ENCODE data around the gene PRKN. TPM values are rescaled to one million over a fixed set of nuclear protein-coding genes. Genes with fewer than 3 reads are reported as not detected.

Gene PRKN
- total RNA-seq, 1 donor from 2014 or later, result 1.3 TPM

- no peaks in the 10 kb centered on the region for H3K79me2 ChIP-seq (ENCODE audit: insufficient read depth, low read length)
- H3K4me2 ChIP-seq (ENCODE audit: low read length), result no peak overlapping the region
- H3K4me1 ChIP-seq (ENCODE audit: insufficient read depth, low read length), result no peaks in the 10 kb centered on the region
- no peaks in the 10 kb centered on the region for H3K27me3 ChIP-seq (ENCODE audit: insufficient read depth, low read length)
- no peak overlapping the region for H3K27ac Mint-ChIP-seq (ENCODE audit: unreplicated experiment)
- TF ChIP-seq CTCF (IDR thresholded peaks at IDR 0.05; ENCODE audit: insufficient read depth, low read depth, low read length) (no peak), EZH2 (IDR thresholded peaks at IDR 0.05; ENCODE audit: insufficient read depth, low read length) (no peak)
- H2AFZ ChIP-seq (ENCODE audit: low read depth, low read length), result no peak overlapping the region
- H3K4me3 Mint-ChIP-seq (ENCODE audit: unreplicated experiment), result no peak overlapping the region
- no peaks in the 10 kb centered on the region for H3K36me3 ChIP-seq (ENCODE audit: insufficient read depth, low read length)
- no peaks in the 10 kb centered on the region for H3K9me3 Mint-ChIP-seq (ENCODE audit: unreplicated experiment)
- no peak for FAIRE-seq
- DNase-seq (ENCODE audit: low read depth), result no peak
- H3K36me3 Mint-ChIP-seq (ENCODE audit: low read depth, unreplicated experiment), result no peaks in the 10 kb centered on the region
- H3K9ac ChIP-seq (ENCODE audit: low read length), result no peak overlapping the region
- no peak overlapping the region for H3K27ac ChIP-seq (ENCODE audit: low read depth, low read length)
- H3K27me3 Mint-ChIP-seq (ENCODE audit: low read depth, unreplicated experiment), result no peaks in the 10 kb centered on the region
- H4K20me1 ChIP-seq (ENCODE audit: insufficient read depth, low read length), result no peaks in the 10 kb centered on the region
- no peaks in the 10 kb centered on the region for H3K9me3 ChIP-seq (ENCODE audit: insufficient read depth, low read depth, low read length)
- no peak overlapping the region for H3K4me3 ChIP-seq (ENCODE audit: insufficient read depth, low read depth, low read length)
- no peaks in the 10 kb centered on the region for H3K4me1 Mint-ChIP-seq (ENCODE audit: low read depth, unreplicated experiment)
These were observed 467.5 kb downstream of the PRKN start for GRCh38 chr6:162260027-162260426.

- Histone ChIP-seq H4K20me1 (ENCODE audit: insufficient read depth, low read length) (no peaks in the 10 kb centered on the region), H3K27ac (ENCODE audit: low read depth, low read length) (no peak overlapping the region), H3K9ac (ENCODE audit: low read length) (no peak overlapping the region), H3K79me2 (ENCODE audit: insufficient read depth, low read length) (no peaks in the 10 kb centered on the region), H3K9me3 (ENCODE audit: insufficient read depth, low read depth, low read length) (no peaks in the 10 kb centered on the region), H3K4me1 (ENCODE audit: insufficient read depth, low read length) (no peaks in the 10 kb centered on the region), H3K36me3 (ENCODE audit: insufficient read depth, low read length) (no peaks in the 10 kb centered on the region), H3K4me3 (ENCODE audit: insufficient read depth, low read depth, low read length) (no peak overlapping the region), H3K27me3 (ENCODE audit: insufficient read depth, low read length) (no peaks in the 10 kb centered on the region), H2AFZ (ENCODE audit: low read depth, low read length) (no peak overlapping the region), H3K4me2 (ENCODE audit: low read length) (no peak overlapping the region)
- Mint-ChIP-seq H3K27me3 (ENCODE audit: low read depth, unreplicated experiment) (no peaks in the 10 kb centered on the region), H3K27ac (ENCODE audit: unreplicated experiment) (no peak overlapping the region), H3K4me3 (ENCODE audit: unreplicated experiment) (no peak overlapping the region), H3K36me3 (ENCODE audit: low read depth, unreplicated experiment) (no peaks in the 10 kb centered on the region), H3K4me1 (ENCODE audit: low read depth, unreplicated experiment) (no peaks in the 10 kb centered on the region), H3K9me3 (ENCODE audit: unreplicated experiment) (no peaks in the 10 kb centered on the region)
- FAIRE-seq (no peak), DNase-seq (ENCODE audit: low read depth) (no peak)
- TF ChIP-seq CTCF (IDR thresholded peaks at IDR 0.05; ENCODE audit: insufficient read depth, low read depth, low read length) (no peak), EZH2 (IDR thresholded peaks at IDR 0.05; ENCODE audit: insufficient read depth, low read length) (no peak)
These were observed 468.9 kb downstream of the PRKN start for GRCh38 chr6:162258647-162259046.

GRCh38 chr6:162256361-162256760, 471.2 kb downstream of the PRKN start:
- Histone ChIP-seq H3K27ac (ENCODE audit: low read depth, low read length) (no peak overlapping the region), H4K20me1 (ENCODE audit: insufficient read depth, low read length) (no peaks in the 10 kb centered on the region), H3K27me3 (ENCODE audit: insufficient read depth, low read length) (no peaks in the 10 kb centered on the region), H2AFZ (ENCODE audit: low read depth, low read length) (no peak overlapping the region), H3K79me2 (ENCODE audit: insufficient read depth, low read length) (no peaks in the 10 kb centered on the region), H3K9me3 (ENCODE audit: insufficient read depth, low read depth, low read length) (no peaks in the 10 kb centered on the region), H3K36me3 (ENCODE audit: insufficient read depth, low read length) (no peaks in the 10 kb centered on the region), H3K4me3 (ENCODE audit: insufficient read depth, low read depth, low read length) (no peak overlapping the region), H3K4me2 (ENCODE audit: low read length) (no peak overlapping the region), H3K4me1 (ENCODE audit: insufficient read depth, low read length) (no peaks in the 10 kb centered on the region), H3K9ac (ENCODE audit: low read length) (no peak overlapping the region)
- Mint-ChIP-seq H3K36me3 (ENCODE audit: low read depth, unreplicated experiment) (no peaks in the 10 kb centered on the region), H3K4me1 (ENCODE audit: low read depth, unreplicated experiment) (no peaks in the 10 kb centered on the region), H3K27ac (ENCODE audit: unreplicated experiment) (no peak overlapping the region), H3K27me3 (ENCODE audit: low read depth, unreplicated experiment) (no peaks in the 10 kb centered on the region), H3K9me3 (ENCODE audit: unreplicated experiment) (no peaks in the 10 kb centered on the region), H3K4me3 (ENCODE audit: unreplicated experiment) (no peak overlapping the region)
- no peak for FAIRE-seq
- TF ChIP-seq CTCF (IDR thresholded peaks at IDR 0.05; ENCODE audit: insufficient read depth, low read depth, low read length), result no peak
- no peak for TF ChIP-seq EZH2 (IDR thresholded peaks at IDR 0.05; ENCODE audit: insufficient read depth, low read length)
- no peak for DNase-seq (ENCODE audit: low read depth)
